HS-27A (cell line): ENCODE measurements around the gene SLC44A5.
"Not testable (repeated sequence)": the region's sequence is repeated elsewhere in the genome, so short reads cannot be mapped to it uniquely, and the experiment has no call there.

Experiments
- DNase-seq: peaks from one replicate; pipeline ENCODE4 v3.0.0-alpha.2; 2012; ENCODE audit warnings: low read depth, missing footprints

SLC44A5 gene

GRCh38 chr1:75273110-75273509 is 337.8 kb downstream of the SLC44A5 start:
- no peak for DNase-seq

- no peak for DNase-seq
These were observed 345.1 kb downstream of the SLC44A5 start for GRCh38 chr1:75265792-75266191.

- DNase-seq = no peak
These were observed 346.8 kb downstream of the SLC44A5 start for GRCh38 chr1:75264112-75264511.

GRCh38 chr1:75263616-75264015 is 347.3 kb downstream of the SLC44A5 start:
- not testable (repeated sequence) for DNase-seq

GRCh38 chr1:75261946-75262345 is 349.0 kb downstream of the SLC44A5 start:
- not testable (repeated sequence) for DNase-seq

- DNase-seq = no peak
These were observed 352.6 kb downstream of the SLC44A5 start for GRCh38 chr1:75258351-75258750.

- DNase-seq = no peak
These were observed 353.5 kb downstream of the SLC44A5 start for GRCh38 chr1:75257424-75257823.

- DNase-seq = not testable (repeated sequence)
These were observed 360.8 kb downstream of the SLC44A5 start for GRCh38 chr1:75250114-75250513.

GRCh38 chr1:75245239-75245638 is 365.7 kb downstream of the SLC44A5 start:
- DNase-seq = no peak

- no peak for DNase-seq
These were observed 367.8 kb downstream of the SLC44A5 start for GRCh38 chr1:75243124-75243523.

GRCh38 chr1:75237316-75237715 is 373.6 kb downstream of the SLC44A5 start:
- no peak for DNase-seq

GRCh38 chr1:75234562-75234961 is 376.4 kb downstream of the SLC44A5 start:
- DNase-seq = no peak

- DNase-seq = peak; percentile 2
These were observed 377.5 kb downstream of the SLC44A5 start for GRCh38 chr1:75233302-75233929.

GRCh38 chr1:75220072-75220471 is 390.8 kb downstream of the SLC44A5 start:
- no peak for DNase-seq

- DNase-seq = no peak
These were observed 396.9 kb downstream of the SLC44A5 start for GRCh38 chr1:75214017-75214416.

- DNase-seq = no peak
These were observed 399.3 kb downstream of the SLC44A5 start for GRCh38 chr1:75211648-75212047.

- DNase-seq = no peak
These were observed 402.1 kb downstream of the SLC44A5 start for GRCh38 chr1:75208862-75209261.

GRCh38 chr1:75203415-75204277 is 407.3 kb downstream of the SLC44A5 start:
- DNase-seq = no peak

GRCh38 chr1:75202751-75203150 is 408.2 kb downstream of the SLC44A5 start:
- no peak for DNase-seq

GRCh38 chr1:75198761-75199160 is 412.2 kb downstream of the SLC44A5 start:
- DNase-seq = no peak

GRCh38 chr1:75198163-75198562 is 412.8 kb downstream of the SLC44A5 start:
- no peak for DNase-seq

GRCh38 chr1:75188892-75189291 is 422.0 kb downstream of the SLC44A5 start:
- no peak for DNase-seq

- DNase-seq = not testable (repeated sequence)
These were observed 429.5 kb downstream of the SLC44A5 start for GRCh38 chr1:75181214-75181955.
